HG03103 (cell line): ENCODE measurements around the gene LRRC74B.

ENCODE experiments used
- ATAC-seq: cut with Tn5 transposase; IDR thresholded peaks from one replicate; pipeline ENCODE4 v1.9.1; 2021; ENCODE audit warnings: low read depth; ENCODE audit not compliant: unreplicated experiment

Gene LRRC74B

DNA sequence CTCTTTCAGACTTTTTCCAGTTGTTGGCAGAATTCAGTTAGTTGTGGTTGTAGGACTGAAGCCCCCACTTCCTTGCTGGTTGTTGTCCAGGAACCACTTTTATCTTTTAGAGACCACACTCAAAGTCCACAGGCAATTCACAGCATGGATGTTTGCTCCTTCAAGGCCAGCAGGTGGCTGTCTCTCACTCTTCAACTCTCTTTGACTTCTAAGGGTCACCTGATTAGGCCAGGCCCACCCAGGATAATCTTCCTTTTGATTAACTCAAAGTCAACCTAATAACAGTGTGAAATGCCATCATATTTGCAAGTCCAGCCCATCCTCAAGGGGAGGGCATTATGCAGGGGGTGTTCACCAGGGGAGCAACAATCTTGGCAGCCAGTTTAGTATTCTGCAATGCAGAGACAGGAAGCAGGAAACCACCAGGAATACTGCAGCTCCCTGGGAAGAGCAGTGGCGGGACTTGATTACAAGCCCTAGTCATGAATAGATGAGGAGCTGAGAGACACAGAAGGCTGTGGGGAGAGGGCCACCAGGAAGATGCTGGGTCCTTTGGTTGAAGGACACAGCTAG lies 52.4 kb downstream of the LRRC74B start:
- no peak for ATAC-seq

GRCh38 chr22:21099578-21099977 lies 53.8 kb downstream of the LRRC74B start:
- ATAC-seq: no peak

DNA sequence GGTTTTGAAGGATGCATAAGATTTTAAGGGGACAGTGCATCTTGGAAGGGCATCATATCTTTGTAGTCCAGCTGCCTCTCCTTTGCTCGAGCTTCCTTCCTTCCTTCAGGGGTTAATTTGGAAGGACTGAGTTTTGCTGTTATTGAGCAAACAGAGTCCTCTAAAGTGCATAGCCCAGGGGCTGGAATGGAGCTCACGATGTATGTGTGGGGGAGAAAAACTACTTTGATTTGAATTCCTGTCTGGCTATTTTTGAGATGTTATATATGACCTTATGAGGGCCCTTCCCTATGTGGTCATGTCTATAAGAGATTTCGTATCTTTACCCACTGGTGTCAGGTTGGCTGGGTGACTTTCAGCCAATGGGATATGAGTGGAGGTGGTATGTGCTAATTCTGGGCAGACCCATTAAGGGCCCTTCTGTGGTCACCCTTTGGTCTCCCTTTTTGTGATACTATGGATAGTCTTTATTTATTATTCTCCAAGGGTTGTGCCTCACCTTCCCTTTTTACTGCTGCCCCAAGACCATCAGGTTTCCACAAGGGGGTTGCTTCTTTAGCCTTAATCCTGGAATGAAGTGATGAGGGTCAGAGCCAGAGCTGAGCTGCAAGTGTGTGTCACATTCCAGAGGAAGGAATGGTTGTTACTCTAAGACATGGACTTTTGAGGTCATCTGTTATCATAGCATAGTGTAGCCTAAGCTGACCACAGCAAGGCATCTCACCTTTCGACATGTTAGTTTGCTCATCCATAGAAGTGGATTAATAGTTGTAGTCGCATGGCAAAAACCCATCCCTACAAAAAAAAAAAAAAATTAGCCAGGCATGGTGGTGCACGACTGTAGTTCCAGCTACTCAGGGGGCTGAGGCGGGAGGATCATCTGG lies 54.6 kb downstream of the LRRC74B start:
- no peak for ATAC-seq

DNA sequence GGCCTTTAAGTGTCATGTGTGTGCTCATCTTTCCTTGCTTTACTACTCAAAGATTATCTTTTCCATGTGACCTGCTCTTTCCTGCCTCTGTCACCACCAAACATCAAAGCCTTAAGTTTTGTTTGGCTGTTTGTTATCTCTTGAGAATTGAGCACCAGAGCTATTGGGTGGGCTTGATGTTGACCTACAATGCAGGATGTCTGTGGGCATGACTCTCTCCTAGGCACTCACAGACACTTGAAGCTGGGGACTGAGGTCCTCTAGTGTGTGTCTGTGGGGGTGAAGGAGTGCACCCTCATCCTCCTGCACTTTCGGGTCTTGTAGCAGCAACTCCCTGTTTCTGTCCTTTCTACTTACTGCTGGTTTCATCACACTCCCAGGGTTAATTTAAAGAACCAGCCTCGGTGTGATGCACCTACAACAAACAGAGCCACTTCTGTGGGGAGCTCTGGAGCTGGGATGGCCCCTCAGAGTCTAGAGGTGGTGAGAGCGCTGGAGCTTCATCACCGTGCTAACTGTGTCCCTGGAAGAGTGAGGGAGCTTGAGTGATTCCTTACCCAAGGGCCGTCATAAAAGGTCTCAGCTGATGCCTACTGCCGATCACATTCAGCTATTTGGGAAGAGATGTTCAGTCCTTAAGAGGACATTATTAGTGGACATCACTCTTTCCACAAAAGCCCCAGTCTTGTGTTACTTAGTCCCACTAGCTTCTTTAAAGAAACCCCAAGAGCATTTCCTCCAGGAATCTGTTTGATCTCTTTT lies 56.3 kb downstream of the LRRC74B start:
- no peak for ATAC-seq

GRCh38 chr22:21102659-21103267 lies 57.0 kb downstream of the LRRC74B start:
- no peak for ATAC-seq

GRCh38 chr22:21103633-21104032 lies 57.9 kb downstream of the LRRC74B start:
- ATAC-seq: no peak

DNA sequence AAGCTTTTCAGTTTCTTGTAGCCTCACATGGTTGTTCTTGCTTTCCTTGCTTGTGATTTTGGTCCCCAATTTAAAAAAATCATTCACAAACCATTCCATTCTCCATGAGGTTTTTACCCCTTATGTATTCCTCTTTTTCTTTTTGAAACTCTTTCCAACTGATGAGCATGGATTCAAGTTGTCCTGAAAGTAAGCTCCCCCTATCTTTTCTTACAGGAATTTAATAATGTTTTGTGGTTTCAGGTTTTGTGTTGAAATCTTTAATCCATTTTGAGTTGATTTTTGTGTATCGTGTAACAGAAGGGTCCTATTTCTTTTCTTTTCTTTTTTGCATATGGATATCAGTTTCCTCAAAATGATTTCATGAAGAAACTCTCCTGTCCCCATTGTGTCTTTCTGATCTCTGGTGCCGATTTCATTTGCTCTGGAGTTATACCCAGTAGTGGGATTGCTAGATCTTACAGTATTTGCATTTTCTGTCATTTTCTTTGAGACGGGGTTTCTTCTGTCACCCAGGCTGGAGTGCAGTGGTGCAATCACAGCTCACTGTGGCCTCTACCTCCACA lies 58.5 kb downstream of the LRRC74B start:
- no peak for ATAC-seq

GRCh38 chr22:21105294-21105693 lies 59.5 kb downstream of the LRRC74B start:
- no peak for ATAC-seq

- ATAC-seq: no peak
Observed at GRCh38 chr22:21106000-21106399, 60.3 kb downstream of the LRRC74B start.

- ATAC-seq: no peak
Observed at GRCh38 chr22:21108379-21109115, 62.8 kb downstream of the LRRC74B start.
